HEK293T (cell line): ENCODE data around the gene SLC25A47.

Experiments used
- ARNT ChIP-seq: fragments of 450-650 bp; IDR thresholded peaks from 2 replicates; pipeline ENCODE4 v1.6.1; 2017; ENCODE audit warnings: mild to moderate bottlenecking
- BHLHE40 ChIP-seq: fragments of 450-650 bp; IDR thresholded peaks from 2 replicates; pipeline ENCODE4 v1.6.1; 2016; ENCODE audit warnings: mild to moderate bottlenecking, moderate library complexity, borderline replicate concordance
- FOXK2 ChIP-seq: fragments of 450-650 bp; IDR thresholded peaks from 2 replicates; pipeline ENCODE4 v1.6.1; 2016; ENCODE audit warnings: mild to moderate bottlenecking
- FOXM1 ChIP-seq: fragments of 450-650 bp; IDR thresholded peaks from 2 replicates; pipeline ENCODE4 v1.6.1; 2017; ENCODE audit warnings: mild to moderate bottlenecking, borderline replicate concordance
- HDGF ChIP-seq: fragments of 450-650 bp; IDR thresholded peaks from 2 replicates; pipeline ENCODE4 v1.6.1; 2017; ENCODE audit warnings: antibody characterized with exemption, borderline replicate concordance
- L3MBTL2 ChIP-seq: fragments of 450-650 bp; conservative IDR thresholded peaks from 2 replicates; pipeline ENCODE4 v1.6.1; 2016; ENCODE audit warnings: mild to moderate bottlenecking
- LEF1 ChIP-seq: fragments of 450-650 bp; IDR thresholded peaks from 2 replicates; pipeline ENCODE4 v1.6.1; 2017; ENCODE audit warnings: mild to moderate bottlenecking, borderline replicate concordance
- NFRKB ChIP-seq: fragments of 450-650 bp; IDR thresholded peaks from 2 replicates; pipeline ENCODE4 v1.6.1; 2016; ENCODE audit warnings: mild to moderate bottlenecking, moderate library complexity
- SP1 ChIP-seq: fragments of 450-650 bp; IDR thresholded peaks from 2 replicates; pipeline ENCODE4 v1.6.1; 2017
- SUZ12 ChIP-seq: fragments of 450-650 bp; IDR thresholded peaks from 2 replicates; pipeline ENCODE4 v1.6.1; 2016; ENCODE audit warnings: mild to moderate bottlenecking
- TARDBP ChIP-seq: fragments of 450-650 bp; IDR thresholded peaks from 2 replicates; pipeline ENCODE4 v1.6.1; 2016
- ZNF384 ChIP-seq: fragments of 450-650 bp; IDR thresholded peaks from 2 replicates; pipeline ENCODE4 v1.6.1; 2016

DNA sequence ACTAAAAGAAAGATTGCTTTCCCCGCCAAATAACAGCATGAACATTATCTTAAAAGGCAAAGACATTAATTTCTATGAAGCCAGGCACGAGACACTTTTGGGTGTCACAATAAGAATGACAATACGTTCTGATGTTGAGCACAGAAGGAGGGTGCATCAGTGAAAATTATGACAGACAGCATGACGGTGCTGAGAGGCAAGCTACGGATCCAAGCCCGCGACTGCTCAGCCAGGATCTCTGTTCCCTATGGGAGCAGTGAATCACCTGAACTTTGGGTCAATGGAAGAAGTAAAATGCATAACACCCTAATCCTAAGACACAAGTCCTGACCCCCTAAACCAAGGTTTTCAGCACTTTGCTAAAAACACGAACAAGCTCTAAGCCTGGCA is 51.7 kb downstream of the SLC25A47 start:
- TF ChIP-seq TARDBP (no peak), NFRKB (no peak), HDGF (no peak), SUZ12 (no peak), BHLHE40 (no peak), L3MBTL2 (no peak), SP1 (no peak), ZNF384 (no peak), FOXM1 (no peak), LEF1 (no peak), ARNT (no peak), FOXK2 (no peak)
